Epidermal melanocyte (primary cell): ENCODE data around the gene FHIP1A.
"Not testable (repeated sequence)": the region's sequence is repeated elsewhere in the genome, so short reads cannot be mapped to it uniquely, and the experiment has no call there.

Source experiments
- DNase-seq: peaks from one replicate; pipeline ENCODE4 v3.0.0; 2011; ENCODE audit warnings: low spot score; ENCODE audit not compliant: insufficient read length

The FHIP1A gene

GRCh38 chr4:151408630-151409469, at the start of gene FHIP1A:
FHIP1A (plus strand) TSS chr4:151409176; CDS start chr4:151566260, 157,084 bp downstream.
- DNase-seq = peak; percentile 50

GRCh38 chr4:151359576-151359975, 49.4 kb upstream of the FHIP1A start:
- no peak for DNase-seq

DNA sequence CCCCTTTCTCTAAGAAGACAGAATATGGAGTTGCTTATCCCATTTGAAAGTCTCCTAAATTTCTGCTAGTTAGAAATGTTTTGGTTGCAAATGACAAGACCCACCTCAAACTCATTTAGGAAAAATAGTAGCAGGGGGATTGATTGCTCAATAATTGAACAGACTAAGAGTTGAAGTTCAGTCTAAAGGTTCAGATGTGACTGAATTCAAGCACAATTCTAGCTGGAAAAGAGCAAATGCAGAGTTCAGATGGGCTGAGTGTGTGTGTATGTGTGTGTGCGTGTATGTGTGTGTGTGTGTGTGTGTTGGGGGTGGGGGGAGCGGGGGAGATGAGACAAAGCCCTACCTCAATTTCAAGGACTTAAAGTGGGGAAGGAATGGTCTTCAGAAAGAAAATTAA, 47.9 kb upstream of the FHIP1A start:
- DNase-seq = no peak

- no peak for DNase-seq
Measured at GRCh38 chr4:151361966-151362365, 47.0 kb upstream of the FHIP1A start.

GRCh38 chr4:151362404-151363164, 46.4 kb upstream of the FHIP1A start:
- DNase-seq = peak; percentile 61

DNA sequence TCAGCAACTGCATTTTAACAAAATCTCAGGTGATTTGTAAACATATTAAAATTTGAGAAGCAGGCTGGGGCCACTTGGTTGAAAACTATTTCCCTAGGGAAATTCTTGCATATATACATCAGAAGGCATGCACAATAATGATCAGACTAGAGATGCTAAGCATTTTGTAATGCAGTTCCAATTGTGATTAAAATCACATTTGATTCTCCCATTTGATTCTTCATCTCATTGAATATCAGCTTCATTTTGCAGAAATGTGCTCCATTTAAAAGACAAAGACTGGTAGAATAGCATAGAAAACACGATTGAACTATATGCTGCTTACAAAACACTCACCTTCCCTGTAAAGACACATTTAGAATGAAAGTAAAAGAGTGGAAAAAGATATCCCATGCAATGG, 32.4 kb upstream of the FHIP1A start:
- DNase-seq = no peak

DNA sequence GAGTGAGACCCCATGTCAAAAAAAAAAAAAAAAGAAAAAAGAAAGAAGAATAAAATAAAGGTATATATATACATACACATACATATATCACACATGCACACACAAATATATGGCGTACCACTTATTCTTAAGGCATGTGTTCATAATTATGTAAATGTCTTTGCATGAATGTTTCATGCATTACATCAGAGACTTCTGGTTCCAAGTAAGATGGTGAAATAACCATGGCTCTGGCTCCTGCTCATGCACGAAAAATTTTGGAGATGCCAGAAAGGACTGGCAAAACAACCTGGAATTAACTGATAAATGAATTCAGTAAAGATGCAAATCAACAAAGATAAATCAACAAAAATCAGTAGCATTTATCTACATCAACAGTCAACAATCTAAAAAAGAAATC, 19.7 kb upstream of the FHIP1A start:
- no peak for DNase-seq

DNA sequence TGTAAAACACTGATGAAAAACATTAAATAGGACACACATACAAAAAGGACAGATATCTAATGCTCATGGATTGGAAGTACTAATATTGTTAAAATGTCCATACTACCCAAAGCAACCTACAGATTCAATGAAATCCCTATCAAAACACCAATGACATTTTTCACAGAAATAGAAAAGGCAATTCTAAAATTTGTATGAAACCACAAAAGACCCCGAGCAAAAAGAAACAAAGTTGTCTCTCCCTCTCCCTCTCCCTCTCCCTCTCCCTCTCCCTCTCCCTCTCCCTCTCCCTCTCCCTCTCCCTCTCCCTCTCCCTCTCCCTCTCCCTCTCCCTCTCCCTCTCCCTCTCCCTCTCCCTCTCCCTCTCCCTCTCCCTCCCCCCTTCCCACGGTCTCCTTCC, 19.2 kb upstream of the FHIP1A start:
- DNase-seq = not testable (repeated sequence)

- DNase-seq = no peak
Measured at GRCh38 chr4:151395873-151396272, 13.1 kb upstream of the FHIP1A start.

GRCh38 chr4:151400343-151400742, 8.6 kb upstream of the FHIP1A start:
- DNase-seq = no peak

DNA sequence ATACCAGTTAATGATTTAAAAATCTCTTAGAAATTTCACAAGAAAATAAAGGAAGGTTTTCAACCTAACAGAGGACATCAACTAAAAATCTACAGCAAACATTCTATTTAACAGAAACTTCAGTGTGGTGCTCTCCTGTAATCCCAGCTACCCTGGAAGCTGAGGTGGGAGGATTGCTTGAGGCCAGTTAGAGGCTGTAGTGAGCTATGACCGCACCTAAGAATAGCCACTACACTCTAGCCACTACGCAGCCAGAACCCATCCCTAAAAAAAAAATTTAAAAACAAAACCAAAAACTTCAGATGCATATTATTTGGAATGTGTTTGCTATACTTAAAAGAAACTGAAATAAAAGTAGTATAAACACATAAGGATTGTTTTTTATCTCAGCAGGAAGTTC, 7.2 kb upstream of the FHIP1A start:
- DNase-seq = no peak

DNA sequence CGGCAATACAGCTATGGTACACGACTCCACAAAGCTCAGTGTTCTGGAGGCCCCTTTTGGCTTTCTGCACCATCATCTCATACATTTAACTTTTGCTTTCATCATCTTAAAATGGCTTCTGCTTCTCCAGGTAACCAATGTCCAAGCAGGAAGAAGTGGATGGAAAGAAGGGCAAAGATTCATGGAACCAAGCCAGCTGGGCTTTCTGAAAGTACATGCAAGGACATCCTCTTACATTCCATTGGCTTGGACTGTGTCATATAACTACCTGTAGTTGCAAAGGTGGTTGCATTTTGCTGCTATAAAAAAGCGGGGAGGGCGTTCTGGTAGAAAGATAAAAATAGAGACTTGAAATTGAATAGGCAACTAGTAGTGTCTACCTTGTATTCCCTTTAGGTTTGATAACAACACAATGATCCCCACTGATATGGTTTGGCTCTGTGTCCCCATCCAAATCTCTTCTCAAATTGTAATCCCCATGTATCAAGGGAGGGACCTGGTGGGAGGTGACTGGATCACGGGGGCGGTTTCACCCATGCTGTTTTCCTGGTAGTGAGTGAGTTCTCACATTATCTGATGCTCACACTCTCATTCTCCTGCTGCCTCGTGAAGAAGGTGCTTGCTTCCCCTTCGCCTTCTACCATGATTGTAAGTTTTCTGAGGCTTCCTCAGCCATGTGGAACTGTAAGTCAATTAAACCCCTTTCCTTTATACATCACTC, 6.7 kb upstream of the FHIP1A start:
- DNase-seq = no peak

GRCh38 chr4:151403656-151404055, 5.3 kb upstream of the FHIP1A start:
- no peak for DNase-seq

DNA sequence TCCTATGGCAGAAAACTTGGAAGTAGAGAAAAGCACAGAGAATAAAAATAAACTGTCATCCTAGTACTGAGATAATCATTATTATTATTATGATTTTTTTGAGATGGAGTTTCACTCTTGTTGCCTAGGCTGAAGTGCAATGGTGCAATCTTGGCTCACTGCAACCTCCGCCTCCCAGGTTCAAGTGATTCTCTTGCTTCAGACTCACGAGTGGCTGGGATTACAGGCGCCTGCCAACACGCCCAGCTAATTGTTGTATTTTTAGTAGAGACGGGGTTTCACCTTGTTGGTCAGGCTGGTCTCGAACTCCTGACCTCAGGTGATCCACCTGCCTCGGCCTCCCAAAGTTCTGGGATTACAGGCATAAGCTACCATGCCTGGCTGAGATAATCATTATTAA, 4.2 kb upstream of the FHIP1A start:
- not testable (repeated sequence) for DNase-seq

GRCh38 chr4:151407018-151407417, 2.0 kb upstream of the FHIP1A start:
- DNase-seq = no peak

GRCh38 chr4:151407466-151408379, 1.3 kb upstream of the FHIP1A start:
- DNase-seq = no peak

DNA sequence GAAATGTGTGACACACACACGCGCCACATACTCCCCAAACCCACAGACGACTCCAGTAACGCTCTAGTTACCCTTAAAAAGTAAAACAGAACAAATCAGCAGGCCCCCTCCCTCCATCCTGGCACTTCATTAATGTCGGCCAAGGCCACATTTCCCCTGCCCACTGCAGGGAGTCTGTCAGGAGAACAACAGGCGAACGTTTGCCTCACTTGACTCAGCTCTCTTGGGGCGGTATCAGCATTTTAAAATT, 671 bp upstream of the FHIP1A start:
- no peak for DNase-seq

GRCh38 chr4:151409470-151410313, 716 bp downstream of the FHIP1A start:
- no peak for DNase-seq

DNA sequence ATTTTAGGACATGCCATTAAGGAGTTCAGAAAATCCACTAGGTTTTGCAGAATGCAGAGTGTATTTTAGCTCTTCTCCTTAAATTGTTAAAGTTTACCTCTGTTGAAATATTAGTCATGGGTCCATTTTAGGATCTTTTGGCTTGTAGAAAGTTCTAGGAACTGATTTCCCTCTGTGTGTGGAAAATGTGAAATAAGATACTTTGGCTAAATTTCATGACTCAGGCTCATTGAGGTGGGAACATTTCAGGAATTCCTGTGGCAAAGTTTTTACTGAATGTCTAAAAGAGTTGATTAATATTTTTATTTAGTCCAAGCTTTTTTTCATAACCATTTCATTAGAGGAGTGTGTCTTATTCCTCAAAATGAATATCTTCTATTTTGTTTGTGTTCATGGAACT, 7.0 kb downstream of the FHIP1A start:
- DNase-seq = no peak

- no peak for DNase-seq
Measured at GRCh38 chr4:151417164-151417571, 8.2 kb downstream of the FHIP1A start.
